CD4-positive, alpha-beta T cell treated with Interleukin-6 at 100 ng/mL for 8 hours (primary cell): ENCODE measurements around the gene LY6G6F.
A peak's percentile ranks its signal among the peaks of the same experiment; 100 is the strongest.
"Not testable (repeated sequence)": the region's sequence is repeated elsewhere in the genome, so short reads cannot be mapped to it uniquely, and the experiment has no call there.

ENCODE experiments used
- DNase-seq: peaks from one replicate; pipeline ENCODE4 v3.0.0-alpha.2; 2020; ENCODE audit warnings: mixed read lengths, low spot score

The LY6G6F gene

DNA sequence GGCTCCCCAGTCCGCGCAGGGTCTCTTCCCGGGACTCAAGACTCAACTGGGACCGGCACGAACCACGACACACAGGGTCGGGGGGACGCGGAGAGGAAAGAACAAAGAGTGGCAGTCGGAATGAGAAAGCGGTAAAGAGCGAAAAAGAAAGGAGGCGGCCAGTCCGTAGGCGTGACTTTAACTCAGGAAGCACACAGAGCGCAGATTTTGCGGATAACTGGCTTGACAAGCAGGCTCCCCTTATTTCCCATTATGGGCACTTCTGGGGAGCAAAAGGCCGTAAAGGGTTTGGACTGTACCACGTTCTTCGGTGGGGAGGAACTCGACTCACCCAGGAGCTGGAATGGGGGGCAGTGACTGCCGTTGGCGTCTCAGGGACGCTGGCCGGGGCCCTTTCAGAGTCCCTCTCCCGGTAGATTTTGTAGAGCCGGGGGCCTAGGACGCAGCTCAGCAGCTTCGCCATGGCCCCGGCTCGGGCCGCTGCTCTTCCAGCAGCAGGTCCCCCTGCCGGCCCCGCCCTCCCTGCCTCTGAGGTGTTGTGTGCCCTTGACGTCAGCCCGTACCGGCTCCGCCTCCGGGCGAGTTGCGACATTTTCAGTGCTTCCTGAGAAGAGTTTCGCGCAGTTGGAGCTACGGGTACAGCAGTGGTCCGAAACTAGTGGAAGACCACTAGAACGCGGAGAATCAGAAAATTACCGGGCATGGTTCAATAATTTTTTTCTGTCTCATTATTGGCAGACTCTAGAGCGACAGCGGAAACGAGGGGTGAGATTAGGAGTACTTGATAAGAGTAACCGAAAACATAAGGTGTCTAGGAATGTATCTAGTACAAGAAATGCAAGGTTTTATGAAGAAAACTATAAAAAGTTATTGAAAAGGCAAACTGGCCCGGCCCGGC, 3.6 kb upstream of the LY6G6F start, which contains the start of gene ABHD16A:
ABHD16A (minus strand) TSS at position 506 of the 898 bp plus-strand sequence; CDS start at position 463, 43 bp downstream.
- peak; percentile 98 for DNase-seq

DNA sequence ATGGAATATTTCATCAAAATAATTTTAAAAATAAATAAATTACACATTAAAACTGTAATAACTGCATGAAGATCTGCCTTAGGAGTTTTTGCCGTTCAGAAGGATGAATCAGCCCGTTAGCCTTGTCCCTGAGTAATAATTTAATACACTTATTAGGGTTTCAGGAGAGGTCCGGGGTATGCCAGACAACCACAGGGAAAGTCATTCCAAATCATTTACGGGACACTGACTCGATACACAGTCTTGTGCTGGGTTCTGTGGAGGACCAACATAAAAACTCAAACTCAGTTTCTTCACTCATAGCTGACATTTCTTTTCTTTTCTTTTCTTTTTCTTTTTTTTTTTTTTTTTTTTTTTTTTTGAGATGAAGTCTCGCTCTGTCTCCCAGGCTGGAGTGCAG, 735 bp upstream of the LY6G6F start:
- DNase-seq = no peak

DNA sequence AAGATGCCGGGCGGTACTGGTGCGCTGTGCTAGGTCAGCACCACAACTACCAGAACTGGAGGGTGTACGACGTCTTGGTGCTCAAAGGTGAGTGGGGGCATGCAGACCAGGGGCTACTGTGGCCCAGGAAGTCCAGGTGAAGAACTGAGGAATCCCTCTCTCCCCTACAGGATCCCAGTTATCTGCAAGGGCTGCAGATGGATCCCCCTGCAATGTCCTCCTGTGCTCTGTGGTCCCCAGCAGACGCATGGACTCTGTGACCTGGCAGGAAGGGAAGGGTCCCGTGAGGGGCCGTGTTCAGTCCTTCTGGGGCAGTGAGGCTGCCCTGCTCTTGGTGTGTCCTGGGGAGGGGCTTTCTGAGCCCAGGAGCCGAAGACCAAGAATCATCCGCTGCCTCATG, 1.0 kb downstream of the LY6G6F start:
- no peak for DNase-seq

DNA sequence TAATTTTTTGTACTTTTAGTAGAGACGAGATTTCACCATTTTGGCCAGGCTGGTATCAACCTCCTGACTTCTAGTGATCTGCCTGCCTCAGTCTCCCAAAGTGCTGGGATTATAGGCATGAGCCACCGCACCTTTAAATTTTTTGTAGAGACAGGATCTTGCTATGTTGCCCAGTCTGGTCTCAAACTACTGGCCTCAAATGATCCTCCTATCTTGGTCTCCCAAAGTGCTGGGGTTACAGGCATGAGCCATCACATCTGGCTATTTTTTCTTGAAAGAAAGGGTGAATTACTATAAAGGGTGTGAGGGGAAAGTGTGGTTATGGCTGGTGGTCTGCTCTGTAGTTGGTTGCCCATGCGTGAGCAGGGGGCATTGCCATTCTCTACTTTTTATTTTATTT, 1.6 kb downstream of the LY6G6F start:
- DNase-seq = no peak

DNA sequence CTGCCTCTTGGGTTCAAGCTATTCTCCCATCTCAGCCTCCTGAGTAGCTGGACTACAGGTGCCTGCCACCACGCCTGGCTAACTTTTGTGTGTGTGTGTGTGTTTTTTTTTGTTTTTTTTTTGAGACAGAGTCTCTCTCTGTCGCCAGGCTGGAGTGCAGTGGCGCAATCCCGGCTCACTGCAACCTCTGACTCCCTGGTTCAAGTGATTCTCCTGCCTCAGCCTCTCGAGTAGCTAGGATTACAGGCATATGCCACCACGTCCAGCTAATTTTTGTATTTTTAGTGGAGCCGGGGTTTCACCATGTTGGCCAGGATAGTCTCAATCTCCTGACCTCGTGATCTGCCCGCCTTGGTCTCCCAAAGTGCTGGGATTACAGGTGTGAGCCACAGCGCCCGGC, 2.5 kb downstream of the LY6G6F start:
- not testable (repeated sequence) for DNase-seq

DNA sequence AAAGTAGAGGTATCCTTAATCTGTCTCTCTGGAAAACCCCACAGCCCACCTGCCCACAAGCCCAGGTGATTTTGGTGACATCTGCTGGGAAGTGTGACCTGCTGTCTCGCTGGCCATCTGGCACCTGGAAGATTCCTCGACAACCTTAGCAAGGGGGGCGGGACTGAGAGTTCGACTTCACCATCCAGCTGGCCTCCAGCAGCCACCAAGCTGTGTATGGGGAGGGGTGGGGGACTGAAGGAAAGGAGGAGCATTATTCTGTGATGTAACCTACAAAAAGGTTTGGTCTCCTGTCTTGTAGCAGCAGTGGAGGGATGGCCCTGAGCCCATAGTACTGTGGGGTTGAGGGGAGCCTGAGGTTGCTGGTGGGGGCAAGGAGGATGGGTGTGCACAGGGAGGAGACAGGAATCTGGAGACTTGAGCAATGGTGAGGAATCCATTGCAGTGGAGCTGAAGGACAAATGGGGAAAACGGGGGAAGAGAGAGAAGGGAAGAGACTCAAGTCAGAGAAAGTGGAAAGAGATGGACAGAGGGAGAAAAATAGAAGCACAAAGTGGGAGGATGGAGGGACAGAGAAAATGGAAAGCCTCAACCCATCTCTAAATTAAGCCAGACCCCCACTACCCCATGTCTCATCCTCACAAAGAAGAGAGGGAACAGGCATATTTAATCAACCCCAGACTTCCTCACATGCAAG, 4.0 kb downstream of the LY6G6F start:
- no peak for DNase-seq

DNA sequence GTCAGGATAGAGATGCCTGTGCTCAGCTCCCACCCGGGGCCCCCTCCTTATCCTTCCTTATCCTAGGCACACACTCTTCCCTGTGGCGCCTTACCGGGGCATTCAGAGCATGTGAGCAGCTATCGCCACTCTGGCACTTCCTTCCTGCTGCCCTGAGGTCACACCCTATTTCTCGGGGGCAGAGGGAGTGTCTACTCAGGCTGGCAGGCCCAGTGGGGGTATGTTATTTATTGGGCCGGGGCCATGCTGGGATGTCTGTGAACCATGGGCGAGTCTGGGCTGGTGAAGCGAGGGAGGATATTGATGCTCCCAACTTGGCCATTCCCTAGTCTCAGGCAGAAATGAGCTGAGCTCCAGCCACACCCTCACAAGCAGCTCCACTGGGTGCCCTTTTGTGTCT, 4.6 kb downstream of the LY6G6F start:
- DNase-seq = no peak

DNA sequence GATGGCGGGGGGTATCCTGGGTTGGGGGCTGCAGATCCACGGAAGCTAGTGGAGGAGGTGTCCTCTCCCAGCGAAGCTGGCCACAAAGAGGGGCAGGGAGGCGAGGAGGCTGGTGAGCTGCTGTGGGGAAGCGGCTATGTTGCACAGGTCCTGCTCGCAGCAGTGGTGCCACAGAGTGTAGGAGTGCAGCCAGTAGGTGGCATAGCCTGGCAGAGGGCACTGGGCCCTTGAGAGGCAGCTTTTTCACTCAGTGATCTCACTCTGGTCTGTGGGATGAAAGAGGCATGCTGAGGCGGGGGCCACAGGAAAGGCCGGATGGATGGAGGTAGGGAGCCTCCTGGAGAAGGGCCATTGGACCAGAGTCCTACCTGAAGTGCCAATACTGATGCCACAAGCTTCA, 5.6 kb downstream of the LY6G6F start:
- no peak for DNase-seq

DNA sequence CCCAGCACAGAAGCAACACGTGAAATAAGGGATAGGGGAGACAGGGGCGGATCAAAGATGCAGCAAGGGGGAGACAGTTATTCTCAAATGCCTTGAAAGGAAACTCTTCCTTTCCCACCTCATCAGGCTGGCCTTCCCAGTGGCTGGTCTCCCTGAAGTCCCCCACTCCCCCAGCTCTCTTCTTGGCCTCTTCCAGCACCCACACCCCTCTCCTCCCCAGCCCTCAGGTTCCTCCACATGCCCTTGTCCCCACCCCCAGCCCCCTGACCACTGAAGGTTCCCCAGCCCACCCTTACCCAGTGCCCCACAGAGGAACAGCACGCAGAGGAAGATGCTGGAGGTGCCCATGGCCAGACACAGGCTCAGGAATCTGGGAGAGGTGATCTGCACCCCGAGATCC, 6.8 kb downstream of the LY6G6F start:
- no peak for DNase-seq

DNA sequence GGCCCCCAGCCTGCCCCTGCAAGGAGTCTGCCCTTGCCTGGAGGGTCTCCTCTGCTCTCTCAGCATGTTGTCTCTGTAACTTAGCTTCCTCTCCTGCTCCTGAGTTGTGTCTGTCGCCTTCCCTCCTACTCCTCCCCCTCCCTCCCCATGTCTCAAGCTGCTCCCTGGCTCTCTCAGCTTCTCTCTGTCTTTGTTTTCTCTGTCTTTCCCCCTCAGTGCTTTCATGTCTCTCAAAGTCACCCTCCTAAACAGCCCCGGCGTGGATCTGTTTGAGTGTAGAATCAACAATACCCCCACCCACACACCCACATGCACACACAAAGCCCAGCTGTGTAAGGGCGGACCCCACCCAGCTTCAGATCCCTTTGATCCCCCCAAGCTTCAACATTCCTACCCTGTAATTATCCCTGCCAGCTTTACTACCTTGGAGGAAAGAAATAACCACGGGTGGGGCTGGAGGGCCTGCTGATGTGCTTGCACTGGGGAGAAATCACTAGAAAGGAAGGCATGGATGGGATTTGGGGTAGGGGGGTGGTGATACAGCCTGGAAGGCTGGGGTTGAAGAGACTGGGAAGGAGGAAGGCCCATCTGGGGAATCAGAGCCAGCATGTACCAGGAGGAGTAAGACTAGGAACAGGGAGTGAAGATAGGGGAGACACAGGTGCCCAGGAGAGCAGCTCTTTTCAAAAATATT, 7.5 kb downstream of the LY6G6F start:
- DNase-seq = no peak

DNA sequence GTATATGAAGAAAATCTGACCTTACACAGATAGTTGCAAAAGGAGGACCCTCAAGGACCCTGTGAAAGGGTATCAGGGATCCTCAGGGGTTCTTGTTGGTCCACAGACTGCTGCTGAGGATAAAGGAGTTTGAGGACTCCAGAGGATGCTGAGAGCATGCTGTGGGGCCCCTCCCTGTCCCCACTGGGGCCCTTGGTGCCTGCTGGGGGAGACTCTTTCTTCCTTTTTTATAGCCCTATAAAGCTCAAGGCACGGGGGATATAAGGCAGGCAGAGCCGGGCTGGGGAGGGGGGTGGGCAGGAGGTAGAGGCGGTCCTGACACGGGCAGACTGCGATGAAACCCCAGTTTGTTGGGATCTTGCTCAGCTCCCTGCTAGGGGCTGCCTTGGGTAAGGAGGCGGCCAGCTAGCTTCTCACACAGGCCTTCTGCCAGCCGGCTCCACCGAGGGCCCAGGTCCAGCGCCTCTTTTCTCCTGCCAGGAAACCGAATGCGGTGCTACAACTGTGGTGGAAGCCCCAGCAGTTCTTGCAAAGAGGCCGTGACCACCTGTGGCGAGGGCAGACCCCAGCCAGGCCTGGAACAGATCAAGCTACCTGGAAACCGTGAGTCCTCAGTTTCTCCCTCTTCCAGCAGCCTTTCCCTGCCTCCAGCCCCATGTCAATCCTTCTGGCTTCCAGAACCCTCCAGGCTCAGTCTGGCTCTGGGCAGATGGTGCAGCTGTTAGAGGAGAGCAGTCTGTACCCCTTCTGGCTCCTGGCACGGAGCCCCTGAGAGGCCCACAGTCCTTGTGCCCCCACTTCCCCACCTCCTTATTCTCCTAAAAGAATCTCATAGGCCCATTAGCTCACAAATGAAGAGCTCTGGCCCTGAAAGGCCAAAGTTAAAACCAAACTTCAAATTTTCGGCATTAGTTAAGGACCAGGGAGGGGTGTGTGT, 8.6 kb downstream of the LY6G6F start, which contains the start of gene LY6G6D:
LY6G6D (plus strand) TSS at position 327 of the 937 bp plus-strand sequence; CDS start at position 335, 8 bp downstream.
- no peak for DNase-seq

DNA sequence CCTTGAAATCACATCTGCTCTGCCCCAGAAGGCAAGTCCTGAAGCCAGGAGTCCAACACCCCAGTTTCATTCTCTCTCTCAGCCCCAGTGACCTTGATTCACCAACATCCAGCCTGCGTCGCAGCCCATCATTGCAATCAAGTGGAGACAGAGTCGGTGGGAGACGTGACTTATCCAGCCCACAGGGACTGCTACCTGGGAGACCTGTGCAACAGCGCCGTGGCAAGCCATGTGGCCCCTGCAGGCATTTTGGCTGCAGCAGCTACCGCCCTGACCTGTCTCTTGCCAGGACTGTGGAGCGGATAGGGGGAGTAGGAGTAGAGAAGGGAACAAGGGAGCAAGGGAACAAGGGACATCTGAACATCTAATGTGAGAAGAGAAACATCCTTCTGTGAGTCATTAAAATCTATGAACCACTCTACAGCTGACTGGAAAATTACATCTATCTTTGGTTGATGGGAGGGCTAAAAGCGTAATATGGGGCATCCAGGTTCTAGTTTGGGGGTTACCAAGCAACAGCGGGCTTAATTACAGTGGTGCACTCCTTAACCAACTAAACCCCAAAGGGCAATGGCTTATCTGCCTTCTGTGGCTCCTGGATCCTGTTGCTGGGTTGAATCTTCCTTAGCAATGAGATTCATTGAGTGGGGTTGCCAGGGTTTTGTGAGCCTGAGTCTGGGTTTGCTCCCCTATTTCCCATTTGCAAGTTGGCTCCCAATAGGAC, 11.0 kb downstream of the LY6G6F start:
- no peak for DNase-seq

DNA sequence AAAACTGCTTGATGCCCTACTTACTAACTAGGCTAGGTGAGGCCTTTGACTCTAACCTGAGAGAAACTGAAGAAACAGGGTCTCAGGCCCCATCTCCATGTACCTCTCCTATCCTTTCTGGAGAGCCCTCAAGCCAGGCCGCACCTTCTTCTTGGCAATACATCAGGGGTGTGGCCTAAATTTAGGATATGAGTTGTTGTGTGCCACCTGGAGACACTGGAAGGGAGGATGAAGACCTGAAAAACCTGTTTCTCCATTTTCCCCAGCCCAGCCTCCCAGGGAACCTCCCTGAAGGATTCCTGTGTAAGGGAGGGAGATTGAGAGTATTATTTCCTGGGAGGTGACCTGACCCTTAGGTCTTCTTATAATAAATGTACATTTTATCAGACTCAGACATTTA, 11.6 kb downstream of the LY6G6F start:
- no peak for DNase-seq

DNA sequence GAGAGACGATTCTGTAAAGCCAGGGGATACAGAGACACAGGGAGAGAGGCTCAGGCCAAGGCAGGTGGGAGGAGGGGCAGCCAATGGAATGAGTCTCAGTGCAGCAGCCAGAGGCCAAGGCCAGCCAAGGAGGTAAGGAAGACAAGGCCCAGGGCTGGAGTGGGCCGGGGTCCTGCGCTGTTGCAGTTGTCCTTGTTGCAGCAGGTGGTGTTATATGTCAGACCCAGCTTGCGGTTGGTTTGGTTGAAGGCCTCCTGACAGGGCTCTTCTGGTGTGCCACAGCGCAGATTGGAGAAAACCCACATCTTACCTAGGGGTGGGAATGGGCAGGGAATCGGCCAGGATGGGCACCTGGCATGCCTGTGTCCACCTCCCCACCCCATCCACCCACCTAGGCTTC, 12.3 kb downstream of the LY6G6F start:
- no peak for DNase-seq

DNA sequence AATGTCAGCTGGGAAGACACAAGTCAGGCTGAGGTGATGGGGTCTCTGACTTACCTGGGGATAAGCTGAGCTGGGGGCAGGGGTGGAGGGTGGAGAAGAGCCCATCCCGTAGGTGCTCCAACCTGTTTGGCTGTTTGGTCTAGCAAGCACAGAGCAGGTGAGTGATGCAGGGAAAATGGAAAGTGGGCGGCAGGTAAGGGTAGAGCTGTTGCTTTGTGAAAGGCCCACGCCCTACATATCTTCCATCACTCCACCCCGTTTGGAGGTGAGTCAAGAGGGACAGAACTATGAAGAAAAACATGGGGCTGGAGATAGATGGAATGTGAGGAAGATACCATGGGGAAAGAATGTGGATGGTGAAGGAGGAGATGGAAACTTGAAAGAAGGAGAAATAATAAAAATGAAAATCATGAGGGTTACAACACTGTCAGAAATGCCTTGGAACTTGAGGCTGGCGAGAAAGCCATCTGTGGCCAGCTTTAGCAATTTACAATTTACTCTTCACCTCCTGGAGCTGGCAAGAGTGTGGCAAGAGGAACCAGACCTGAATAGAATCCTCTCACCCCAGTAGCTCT, 13.6 kb downstream of the LY6G6F start:
- no peak for DNase-seq

DNA sequence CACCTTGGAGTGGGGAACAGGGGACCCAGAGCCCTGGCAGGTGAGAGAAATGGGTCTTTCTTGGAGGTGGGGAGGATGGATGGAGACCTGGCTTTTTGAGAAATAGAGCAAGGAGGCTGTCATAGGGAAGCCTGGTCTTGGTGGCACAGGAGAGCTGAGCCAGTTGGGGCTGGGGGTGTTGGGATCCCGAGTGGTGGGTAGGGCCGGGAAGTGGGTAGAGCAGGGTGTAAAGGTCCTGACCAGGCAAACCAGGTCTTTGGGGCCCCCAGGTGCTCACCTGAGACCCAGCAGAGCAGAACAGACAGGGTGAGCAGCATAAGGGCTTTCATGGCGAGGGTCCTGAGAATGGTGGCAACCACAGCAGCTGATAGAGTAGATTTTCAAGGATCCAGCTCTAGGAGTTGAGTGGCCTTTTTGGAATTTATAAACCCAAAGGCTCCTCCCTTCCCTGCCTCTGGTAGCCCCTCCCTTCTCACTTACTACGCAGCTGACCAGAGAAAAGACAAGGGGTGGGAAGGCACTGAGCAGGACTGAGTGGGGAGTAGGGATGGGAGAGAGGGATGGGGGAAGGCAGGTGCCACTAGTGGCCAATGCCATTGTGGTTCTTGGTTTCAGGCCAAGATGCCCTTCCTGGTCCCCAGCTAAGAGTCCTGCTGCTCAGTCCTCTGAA, 14.8 kb downstream of the LY6G6F start, which contains the start of gene LY6G6C:
LY6G6C (minus strand) TSS at position 396 of the 670 bp plus-strand sequence; CDS start at position 329, 67 bp downstream.
- DNase-seq = no peak

DNA sequence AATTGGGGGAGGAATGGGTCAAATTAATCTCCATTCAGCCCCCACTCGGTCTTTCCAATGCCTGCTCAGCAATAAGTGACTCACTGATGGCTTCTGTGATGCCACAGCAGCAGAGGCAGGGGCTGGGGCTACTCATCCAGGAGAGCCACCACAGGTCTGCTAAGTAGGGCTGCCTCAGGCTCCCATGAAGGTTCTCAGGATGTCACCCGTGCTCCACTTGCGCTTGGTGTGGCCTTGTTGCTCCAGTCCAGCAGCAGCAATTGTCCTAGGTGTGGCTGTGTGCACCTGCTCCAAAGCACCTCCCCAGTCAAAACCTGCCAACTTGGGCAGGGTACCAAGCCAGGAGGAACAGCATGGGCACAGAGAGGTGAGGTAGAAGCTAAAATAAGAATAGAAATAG, 15.5 kb downstream of the LY6G6F start:
- no peak for DNase-seq

DNA sequence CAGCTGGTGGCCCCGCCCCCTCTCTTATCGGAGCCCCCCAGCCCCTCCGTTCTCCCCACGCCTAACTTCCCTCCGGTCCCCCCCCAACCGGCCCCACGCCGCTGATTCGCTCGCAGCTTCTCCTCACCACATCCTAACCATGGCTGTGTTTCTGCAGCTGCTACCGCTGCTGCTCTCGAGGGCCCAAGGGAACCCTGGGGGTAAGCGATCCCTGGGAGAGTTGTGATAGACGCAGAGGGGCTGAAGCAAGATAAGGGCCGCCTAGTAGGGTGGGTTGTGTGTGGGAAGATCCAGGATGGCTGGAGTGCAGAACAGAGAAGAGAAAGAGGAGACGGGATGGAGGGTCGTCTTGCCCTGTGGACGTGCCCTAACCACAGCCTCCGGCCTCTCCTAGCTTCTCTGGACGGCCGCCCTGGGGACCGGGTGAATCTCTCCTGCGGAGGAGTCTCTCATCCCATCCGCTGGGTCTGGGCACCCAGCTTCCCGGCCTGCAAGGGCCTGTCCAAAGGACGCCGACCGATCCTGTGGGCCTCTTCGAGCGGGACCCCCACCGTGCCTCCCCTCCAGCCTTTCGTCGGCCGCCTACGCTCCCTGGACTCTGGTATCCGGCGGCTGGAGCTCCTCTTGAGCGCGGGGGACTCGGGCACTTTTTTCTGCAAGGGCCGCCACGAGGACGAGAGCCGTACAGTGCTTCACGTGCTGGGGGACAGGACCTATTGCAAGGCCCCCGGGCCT, 16.7 kb downstream of the LY6G6F start, which contains the start of gene MPIG6B:
MPIG6B (plus strand) TSS at position 129 of the 735 bp plus-strand sequence; CDS start at position 140, 11 bp downstream.
- DNase-seq = no peak
